RCC 7860 (cell line): ENCODE results near the gene DHRS3.
A peak's percentile ranks its signal among the peaks of the same experiment; 100 is the strongest.

Source experiments
- DNase-seq: peaks from one replicate; pipeline ENCODE4 v3.0.0-alpha.2; 2015; ENCODE audit warnings: low spot score
- FAIRE-seq: peaks from 2 replicates; lab custom pipeline; 2012; peaks lifted over from hg19 to GRCh38; lab: Jason Lieb, UNC

The DHRS3 gene

DNA sequence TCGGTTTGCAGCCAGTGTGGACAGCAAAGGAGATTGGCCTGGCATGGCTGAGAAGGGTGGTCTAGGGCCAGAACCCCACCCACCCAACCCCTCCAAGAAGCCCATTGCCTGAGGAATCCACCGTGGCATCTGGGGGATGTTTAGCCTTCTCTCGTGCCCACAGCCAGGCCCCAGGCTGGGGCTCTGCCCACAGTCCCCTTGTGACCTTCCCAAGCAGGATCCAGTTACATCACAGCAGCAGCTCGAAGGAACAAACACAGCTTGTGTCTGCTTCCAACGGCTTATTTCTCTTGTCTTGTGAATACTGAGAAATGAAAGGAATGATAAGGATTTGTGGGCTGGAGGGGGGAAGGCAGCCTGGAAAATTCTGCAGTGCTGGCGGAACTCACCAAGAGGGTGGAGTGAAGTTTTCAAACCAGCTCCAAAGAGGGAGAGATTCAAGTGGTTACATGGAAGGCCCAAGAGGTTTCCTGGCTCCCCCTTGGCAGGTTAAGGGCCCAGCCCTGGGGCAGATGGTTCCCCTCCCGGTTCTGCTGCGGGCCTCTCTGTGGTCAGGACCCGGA is 61.6 kb downstream of the DHRS3 start:
- no peak for FAIRE-seq
- DNase-seq = peak; percentile 16

DNA sequence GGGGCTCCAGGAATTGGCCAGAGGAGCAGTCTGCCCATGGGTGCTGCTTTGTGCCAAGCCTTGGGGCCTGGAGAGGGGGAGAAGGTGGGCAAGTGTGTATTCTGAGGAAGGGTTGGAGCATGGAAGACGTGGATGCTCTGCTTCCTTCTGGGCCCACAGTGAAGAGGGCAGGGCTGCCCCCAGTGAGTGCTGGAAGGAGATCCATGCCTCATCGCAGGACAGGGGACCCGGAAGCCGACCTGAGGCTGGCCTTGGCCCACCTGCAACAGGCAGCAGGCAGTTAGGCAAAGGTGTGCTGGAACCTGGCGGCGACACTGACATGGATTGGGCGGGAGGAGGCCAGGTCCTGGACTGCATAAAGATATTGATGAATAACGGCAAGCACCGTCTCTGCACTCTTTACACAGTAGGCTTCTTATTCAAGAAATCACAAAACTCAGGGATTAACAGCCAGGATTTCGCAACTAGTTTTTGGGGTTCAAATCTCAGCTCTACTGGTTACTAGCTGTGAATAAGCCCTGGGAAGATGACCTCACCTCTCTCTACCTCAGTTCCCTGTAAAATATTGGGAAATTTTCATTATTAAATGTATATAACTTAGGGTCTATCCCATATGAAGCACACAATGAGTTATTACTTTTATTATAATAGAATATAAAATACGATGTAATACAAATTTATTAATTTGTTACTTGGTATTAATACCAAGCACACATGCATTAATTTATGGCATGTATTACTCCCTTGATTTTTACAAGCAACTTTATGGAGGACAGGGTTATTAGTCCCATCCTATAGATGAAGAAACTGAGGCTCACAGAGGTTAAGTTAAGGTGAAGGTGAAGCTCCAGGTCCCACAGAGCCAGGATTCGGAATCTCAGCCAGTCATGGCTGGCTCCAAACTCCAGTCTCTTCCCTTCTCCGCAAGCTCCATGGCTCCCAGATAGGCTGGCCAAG is 62.3 kb downstream of the DHRS3 start:
- no peak for DNase-seq
- FAIRE-seq = no peak

DNA sequence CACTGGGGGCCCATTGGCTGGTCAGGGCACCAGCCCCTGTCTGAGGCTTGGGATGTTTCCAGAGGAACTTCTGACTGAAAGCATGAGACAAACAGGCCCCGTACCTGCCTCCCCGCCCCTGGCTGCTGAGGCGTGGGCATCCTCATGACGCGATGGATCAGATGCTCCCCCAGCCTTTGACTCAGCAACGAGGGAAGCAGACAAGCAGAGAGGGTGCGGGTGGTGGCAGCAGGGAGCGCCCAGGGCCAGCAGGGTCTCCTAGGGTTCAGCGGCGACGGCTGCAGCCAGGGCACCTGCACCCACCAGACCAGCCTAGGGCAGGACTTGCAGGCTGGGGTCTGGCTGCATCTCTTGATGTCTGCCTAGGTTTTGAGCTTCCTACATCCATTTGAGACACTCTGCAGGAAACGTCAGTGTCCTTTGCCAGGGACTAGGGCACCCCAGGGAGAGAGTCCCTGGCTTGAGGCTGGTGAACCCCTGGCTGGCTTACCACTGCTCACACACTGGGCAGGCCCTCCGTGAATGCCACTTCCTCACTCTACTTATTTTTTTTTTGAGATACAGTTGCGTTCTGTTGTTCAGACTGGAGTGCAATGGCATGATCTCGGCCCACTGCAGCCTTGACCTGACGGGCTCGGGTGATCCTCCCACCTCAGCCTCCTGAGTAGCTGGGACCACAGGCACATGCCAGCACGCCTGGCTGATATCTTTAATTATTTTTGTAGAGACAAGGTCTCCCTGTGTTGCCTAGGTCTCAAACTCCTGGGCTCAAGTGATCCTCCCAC is 63.3 kb downstream of the DHRS3 start:
- no peak for DNase-seq
- FAIRE-seq = no peak

DNA sequence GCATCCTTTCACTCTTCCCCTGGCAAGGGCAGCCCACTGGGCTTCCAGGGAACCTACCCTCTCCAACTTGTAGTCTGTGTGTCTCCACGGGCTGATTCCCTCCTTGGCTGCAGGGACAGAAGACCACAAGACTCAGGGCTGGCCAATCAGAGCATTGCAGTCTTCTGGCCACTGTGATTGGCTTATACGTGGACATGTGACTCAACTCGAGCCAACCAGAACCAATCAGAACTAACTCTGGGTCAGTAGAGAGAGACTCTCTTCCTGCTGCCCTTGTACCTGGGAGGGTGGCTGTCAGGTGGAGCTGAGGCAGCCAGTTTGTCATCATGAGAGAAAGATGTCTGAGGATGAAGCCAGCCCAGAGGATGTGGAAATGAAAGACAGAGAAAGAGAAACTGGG is 64.0 kb downstream of the DHRS3 start:
- DNase-seq (no peak), FAIRE-seq (no peak)

DNA sequence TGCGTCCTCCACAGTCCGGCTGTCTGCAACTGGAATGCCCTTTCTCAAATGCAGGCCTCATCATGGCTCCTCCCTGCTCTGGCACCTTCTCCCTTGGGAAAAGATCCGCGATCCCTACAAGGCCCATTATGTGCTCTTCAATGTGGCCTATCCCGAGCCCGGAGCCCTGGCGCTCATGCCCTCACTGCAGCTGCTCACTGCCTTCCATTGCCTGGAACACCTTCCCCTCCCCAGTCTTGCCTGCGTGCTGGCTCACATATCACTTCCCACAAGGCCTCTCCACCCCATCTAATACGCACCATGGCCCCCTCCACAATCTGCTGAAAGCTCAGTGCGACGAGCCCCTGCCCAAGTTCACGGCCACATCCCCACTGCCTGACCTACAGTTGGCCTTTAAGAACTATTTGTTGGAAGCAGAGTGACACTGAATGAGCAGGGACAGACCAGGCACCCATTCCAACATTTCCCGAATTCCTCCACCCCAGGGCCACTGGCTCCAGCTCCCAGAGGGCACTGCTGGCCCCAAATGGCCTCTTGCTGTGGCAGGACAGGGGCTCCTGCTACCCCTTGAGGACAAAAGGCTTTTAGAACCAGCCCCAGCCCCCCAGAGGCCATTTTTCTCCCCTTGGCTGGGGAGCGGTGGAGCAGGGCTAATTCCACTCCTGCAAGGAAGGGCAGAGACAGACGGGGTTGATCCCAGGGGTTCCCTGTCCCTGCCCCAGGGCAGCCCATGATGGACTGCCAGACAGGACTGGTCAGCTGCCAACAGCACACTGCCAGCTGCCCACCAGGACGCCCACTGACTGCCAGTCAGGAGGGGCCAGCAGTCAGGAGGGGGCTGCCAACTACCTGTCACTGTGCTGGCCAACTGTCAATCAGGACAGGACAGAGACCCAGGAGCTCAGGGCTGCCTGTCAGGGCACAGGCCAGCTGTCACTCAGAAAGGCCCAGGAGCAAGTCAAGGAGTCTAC is 64.8 kb downstream of the DHRS3 start:
- DNase-seq = no peak
- FAIRE-seq = no peak

DNA sequence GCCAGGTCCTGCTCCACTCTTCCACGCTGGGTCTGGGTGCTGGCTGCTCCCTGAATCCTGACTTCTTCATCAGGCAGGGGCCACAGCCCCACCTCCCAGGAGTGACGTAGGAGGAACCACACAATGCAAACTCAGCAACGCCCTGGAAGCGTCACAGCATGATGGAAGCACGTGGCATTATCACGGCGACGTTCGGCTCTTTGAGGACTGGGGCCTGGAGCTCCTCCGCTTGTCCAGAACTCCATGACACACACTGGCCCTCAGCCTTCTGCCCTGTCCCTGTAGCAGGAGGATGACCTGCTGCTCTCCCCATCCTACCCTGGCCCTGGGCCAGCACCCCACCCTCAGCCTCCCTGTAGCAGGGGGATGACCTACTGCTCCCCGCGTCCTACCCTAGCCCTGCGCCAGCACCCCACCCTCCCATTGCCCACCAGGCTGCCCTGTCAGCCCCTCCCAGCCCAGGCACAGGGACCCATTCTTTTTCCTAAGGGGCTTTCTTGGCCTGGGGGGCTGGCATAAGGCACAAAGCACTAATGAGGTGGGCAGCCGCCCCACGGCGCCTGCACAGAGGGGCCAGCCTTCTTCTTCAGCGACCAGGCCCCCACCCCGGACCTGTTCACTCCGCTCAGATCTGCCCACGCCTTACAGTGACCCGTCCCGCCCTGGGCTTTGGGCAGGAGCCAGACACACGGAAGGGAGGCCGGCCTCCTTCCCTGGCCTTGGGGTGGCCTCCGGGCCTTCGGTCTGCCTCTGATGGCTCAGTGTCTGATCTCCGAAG is 65.7 kb downstream of the DHRS3 start:
- DNase-seq (no peak), FAIRE-seq (no peak)

DNA sequence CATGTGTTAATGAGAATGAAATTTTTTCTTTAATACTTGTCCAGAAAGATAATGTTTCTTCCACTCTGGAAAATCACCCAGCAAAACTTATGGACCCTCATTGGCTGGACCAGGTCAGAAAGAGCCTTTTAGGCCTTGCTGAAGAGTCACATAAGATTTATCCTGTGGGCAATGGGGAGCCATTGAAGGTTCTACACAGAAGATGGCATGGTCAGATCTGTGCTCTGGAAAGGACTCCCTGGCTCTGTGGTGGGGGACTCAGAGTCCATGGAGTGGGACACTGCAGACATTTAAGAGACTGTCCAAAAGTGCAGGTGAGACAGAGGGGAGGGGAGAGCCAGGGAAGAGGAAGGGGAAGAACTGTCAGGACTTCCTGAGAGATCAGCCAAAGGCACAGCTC is 66.4 kb downstream of the DHRS3 start:
- DNase-seq (no peak), FAIRE-seq (no peak)

DNA sequence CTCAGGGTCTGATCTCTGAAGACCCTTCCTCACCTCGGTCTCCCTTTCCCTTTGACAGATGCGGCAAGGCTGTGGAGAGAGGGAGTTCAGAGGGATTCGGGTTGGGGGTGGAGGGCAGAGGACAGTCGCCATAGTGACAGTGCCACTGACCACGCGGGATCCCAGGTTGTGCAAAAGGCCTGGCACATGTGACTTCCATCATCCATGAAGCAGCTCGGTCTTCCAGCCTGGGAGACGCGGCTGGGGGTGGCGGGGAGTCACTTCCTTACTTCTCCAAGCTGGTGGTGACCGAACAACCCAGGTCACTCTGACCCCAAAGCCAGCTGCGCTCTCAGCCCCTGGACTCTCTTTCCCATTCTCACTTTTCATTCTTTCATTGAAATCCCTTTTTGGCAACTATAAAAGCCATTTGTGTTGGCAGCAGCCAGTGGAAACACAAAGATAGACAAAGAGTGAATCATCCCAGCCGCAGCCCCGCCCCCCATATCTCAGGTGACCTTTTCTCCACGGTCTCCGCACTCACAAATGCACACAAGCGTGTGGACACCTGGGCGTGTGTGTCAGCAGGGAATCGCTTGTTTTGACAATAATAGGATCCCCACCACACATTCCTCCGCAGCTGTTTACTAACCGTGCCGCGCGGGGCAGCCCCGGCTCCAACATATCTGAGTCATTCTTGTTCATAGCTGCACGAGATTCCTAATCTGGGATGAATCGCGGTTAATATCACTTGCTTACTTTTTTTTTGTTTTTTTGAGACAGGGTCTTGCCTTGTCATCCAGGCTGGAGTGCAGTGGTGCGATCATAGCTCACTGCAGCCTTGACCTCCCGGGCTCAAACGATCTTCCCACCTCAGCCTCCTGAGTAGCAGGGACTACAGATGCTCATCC is 68.3 kb downstream of the DHRS3 start:
- DNase-seq = peak; percentile 95
- peak; percentile 91 for FAIRE-seq

DNA sequence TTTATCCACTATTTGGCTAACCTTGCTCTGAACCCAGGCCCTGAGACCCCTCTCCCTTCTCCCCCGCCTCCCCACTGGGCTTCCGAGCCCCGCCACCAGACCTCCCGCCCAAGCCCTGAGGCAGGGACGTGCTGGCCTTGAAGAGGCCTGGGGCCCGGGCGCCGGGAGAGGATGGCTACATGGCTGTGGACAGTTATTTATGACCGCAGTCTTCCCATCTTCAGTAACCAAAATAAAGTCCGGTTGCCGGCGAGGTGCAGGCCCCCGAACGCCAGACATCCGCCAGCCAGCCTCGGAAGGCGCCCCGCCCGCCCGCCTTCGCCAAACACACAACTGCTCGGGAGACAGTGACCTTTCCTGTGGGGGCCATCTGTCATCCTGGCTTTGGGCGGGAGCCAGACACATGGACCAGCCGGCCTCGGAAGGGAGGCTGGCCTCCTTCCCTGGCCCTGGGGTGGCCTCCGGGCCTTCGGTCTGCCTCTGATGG is 69.0 kb downstream of the DHRS3 start:
- FAIRE-seq (no peak), DNase-seq (no peak)

DNA sequence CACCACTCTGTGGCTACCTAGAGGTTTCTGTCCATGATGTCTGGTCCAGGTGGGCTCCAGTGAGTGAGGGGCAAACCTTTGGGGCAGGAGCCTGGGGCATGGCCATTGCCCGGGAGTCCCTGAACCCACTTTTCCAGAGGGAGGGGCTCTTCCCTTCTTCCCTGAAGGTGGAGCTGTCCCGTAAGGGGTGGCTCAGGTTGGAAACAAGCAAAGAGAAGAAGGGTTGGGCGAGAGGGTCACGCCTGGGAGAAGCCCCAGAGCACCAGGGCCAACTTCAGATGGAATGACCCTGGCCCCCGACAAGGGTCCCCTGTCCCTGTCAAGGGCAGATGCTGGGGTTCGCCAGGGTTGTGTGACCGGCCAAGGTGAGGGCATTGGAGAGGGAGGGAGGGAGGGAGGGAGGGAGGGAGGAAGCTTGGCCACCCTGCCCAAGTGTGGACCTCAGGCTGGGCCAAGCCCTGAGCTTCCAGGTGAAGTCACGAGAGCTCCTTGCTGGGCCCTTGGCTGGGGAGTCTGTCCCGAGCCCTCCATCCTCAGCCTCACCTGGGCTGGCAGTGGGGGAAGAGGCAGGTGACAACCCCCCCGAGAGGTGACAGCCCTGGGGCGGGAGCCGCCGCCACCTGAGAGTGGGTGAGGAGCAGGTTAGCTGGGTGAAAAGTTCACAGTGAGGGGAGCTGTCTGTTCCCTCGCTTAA is 69.6 kb downstream of the DHRS3 start:
- FAIRE-seq (no peak), DNase-seq (no peak)

DNA sequence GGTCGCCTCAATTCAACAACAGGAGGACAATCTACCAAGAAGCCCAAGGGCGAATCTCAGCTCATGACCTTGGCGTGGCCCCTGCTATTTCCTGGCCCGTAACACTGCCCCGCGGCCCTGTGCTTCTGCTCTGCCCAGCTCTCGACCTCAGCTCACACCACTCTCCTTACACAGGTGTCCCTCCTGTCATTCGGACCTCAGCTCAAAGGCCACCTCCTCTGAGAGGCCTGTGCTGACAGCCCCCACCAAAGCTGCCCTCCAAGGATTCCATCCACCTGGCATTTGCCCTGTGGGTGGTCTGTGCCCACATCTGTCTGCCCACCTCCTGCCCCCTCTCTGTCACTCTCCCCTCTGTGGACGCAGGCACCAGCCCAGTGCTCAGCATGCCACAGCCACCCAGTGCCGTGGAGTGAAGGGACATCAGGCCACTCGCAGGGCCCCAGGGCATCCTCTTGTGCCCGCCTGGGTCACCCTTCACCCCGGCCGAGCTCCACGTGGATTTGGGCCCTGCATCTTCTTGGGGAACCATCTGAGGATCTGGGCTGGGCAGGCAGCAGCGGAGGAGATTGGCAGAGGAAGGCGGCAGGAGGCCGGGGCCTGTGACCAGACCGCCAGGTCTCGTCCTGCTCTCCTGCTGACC is 70.3 kb downstream of the DHRS3 start:
- FAIRE-seq (no peak), DNase-seq (no peak)

DNA sequence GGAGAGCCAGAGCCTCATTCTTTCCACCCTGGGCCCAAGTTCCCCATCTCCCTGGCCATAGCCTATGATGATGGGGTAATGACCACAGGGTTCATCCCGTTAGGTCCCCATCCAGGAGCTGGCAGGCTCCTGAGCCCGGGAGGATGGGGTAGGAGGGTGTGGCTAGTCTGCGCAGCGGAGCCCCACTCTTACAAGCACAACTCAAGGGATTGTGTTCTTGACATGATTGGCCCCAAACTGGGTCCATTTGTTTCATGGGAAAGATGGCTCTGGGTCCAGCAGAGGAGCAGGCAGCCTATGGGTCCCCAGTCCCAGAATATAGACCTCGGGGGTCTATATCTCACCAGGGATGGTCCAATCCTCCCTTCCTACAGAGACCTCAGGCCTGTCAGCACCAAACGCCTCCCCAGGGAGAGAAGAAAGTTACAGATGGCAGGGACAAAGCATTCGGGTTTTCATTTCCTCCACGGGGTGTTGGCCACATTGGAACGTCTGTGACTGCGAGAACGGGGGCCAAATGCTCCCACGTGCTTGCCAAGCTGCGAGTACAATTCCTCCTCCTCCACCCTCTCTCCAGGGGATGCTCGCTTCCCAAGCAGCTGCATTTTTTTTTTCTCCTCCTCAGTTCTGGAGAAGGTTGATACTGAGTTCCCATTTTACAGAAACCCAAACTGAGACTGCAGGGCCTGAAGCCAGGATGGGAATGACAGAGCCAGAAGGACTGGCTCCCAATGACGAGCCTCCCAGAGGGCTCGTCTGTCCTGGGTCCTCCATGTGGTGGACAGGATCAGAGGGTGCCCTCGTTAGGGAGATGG is 71.0 kb downstream of the DHRS3 start:
- no peak for DNase-seq
- no peak for FAIRE-seq

DNA sequence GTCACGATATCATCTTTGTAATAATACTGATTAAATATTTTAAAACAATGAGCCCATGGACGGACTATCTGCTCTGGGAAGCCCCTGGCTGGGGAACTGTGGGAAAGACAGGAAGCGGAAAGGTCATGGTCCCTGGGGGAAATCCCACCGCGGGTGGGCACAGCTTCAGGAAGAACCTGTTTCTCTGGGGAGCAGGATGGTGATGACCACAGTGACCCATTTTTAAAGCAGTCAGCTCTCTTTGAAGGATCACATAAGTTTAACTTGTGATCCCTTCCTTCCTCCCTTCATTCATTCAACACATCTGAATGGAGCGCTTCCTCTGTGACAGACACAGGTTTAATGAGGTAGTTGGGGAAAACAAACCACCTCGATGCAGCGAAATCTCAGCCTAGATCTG is 73.0 kb downstream of the DHRS3 start:
- DNase-seq (no peak), FAIRE-seq (no peak)

DNA sequence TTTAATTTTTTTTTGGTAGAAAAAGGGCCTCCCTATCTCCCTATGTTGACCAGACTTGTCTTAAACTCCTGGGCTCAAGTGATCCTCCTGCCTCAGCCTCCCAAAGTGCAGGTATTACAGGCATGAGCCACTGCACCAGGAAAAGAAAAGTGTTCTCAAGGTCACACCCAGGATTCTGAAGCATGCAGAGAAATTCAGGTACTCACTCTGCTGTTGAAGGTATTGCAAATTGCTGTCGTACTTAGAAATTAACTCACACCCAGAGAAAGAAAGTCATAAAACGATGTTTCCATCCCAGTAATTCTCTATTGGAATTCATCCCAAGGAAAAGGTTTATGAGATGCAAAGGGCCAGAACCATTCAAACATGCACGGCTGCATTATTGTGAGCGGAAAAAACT is 73.7 kb downstream of the DHRS3 start:
- DNase-seq (no peak), FAIRE-seq (no peak)

DNA sequence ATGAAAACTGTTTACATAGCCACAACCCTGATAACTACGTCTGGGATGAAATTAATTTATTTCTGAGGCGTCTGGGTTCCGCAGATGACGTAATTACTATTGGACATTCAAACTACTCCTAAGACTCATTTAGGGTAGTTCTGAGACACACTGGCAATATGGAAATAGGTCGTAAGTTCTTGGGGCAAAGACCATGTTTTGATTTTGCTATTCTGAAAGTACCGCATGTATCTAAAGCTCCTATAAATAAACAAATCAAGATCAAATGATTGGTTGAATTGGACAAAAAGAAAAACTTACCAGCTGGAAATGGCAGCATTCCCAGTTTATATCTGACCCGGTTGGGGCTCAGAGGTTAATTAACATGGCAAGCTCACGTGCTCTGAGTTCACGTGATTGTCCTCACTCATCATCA is 74.3 kb downstream of the DHRS3 start:
- FAIRE-seq (no peak), DNase-seq (no peak)
